Fibroblast of lung (primary cell): Measurements from ENCODE around the gene PARP3.

Source experiments
- CTCF ChIP-seq, 2 donors: IDR thresholded peaks in 1 of 2; conservative IDR thresholded peaks in 1 of 2; 1 replicate in 1 of 2; 2 replicates in 1 of 2; pipeline ENCODE4 v1.5.1; 2011 to 2012; ENCODE audit warnings: low read length in 2 of 2, control low read depth in 1 of 2, inconsistent platforms in 1 of 2, low read depth in 1 of 2, mild to moderate bottlenecking in 1 of 2
- EZH2 ChIP-seq: IDR thresholded peaks from 2 replicates; pipeline ENCODE4 v1.5.1; 2012; ENCODE audit warnings: low read length, control low read depth, mild to moderate bottlenecking; ENCODE audit errors: missing control alignments

- TF ChIP-seq CTCF (conservative IDR thresholded peaks at IDR 0.05 in 1 of 2, IDR thresholded peaks at IDR 0.05 in 1 of 2; ENCODE audit: low read depth in 1 of 2, low read length in 2 of 2) (no peak), EZH2 (no peak)
Measured at GRCh38 chr3:51961602-51962569, 19.7 kb downstream of the PARP3 start.
